Transverse colon (tissue), 3 donors: Measurements from ENCODE around the gene MPP2.

ENCODE experiments used
- POLR2A ChIP-seq: fragments of 450-650 bp; IDR thresholded peaks from one replicate; pipeline ENCODE4 v1.6.1; 2016; ENCODE audit warnings: antibody characterized with exemption, mild to moderate bottlenecking, moderate library complexity
- TF ChIP-seq, protein P1 (sequence below), 5 experiments: fragments of 200-600 bp in 3 of 5; fragments of 450-650 bp in 2 of 5; sonication (generic) in 3 of 5; IDR thresholded peaks; 1 replicate in 2 of 5; 2 replicates in 3 of 5; pipeline ENCODE4 v1.5.1; 2016 to 2017; ENCODE audit warnings: antibody characterized with exemption in 5 of 5, inconsistent platforms in 3 of 5, mild to moderate bottlenecking in 2 of 5, moderate library complexity in 1 of 5

DNA sequence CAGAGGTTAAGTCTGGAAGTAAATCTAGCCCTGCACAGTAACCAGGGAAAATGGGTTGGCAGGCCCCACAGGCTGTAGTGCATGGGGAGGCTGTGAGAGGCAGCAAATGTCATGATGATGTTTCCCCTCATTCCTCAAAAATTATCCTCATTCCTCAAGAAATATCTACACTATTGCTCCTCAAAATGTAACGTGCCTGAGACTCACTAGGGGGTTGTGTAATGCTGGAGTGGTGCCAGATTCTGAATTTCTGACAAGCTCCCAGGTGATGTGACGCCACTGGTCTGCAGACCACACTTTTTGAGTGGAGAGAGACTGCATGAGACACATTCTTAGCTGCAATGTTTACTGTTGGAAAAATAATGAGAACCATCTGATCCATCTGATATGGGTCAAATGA lies 73.2 kb downstream of the MPP2 start:
- no peak for TF ChIP-seq POLR2A
- TF ChIP-seq, protein P1, sequence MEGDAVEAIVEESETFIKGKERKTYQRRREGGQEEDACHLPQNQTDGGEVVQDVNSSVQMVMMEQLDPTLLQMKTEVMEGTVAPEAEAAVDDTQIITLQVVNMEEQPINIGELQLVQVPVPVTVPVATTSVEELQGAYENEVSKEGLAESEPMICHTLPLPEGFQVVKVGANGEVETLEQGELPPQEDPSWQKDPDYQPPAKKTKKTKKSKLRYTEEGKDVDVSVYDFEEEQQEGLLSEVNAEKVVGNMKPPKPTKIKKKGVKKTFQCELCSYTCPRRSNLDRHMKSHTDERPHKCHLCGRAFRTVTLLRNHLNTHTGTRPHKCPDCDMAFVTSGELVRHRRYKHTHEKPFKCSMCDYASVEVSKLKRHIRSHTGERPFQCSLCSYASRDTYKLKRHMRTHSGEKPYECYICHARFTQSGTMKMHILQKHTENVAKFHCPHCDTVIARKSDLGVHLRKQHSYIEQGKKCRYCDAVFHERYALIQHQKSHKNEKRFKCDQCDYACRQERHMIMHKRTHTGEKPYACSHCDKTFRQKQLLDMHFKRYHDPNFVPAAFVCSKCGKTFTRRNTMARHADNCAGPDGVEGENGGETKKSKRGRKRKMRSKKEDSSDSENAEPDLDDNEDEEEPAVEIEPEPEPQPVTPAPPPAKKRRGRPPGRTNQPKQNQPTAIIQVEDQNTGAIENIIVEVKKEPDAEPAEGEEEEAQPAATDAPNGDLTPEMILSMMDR (IDR thresholded peaks at IDR 0.05), result no peak
